A172 (cell line): ENCODE measurements around the gene CARD9. TPM values are rescaled to one million over a fixed set of nuclear protein-coding genes. Genes with fewer than 3 reads are reported as not detected.
A peak's percentile ranks its signal among the peaks of the same experiment; 100 is the strongest.
"Not testable (repeated sequence)": the region's sequence is repeated elsewhere in the genome, so short reads cannot be mapped to it uniquely, and the experiment has no call there.

Experiments used
- DNase-seq: peaks from one replicate; pipeline ENCODE4 v3.0.0-alpha.2; 2015; ENCODE audit warnings: low spot score
- total RNA-seq: library from RNA; depleted of rRNA; stranded (reverse); fragments of >200 nt; shearing (Covaris generic); gene quantifications from 2 replicates; pipeline ENCODE4 v1.2.3, GENCODE V29; 2014

The CARD9 gene
- total RNA-seq, 1 experiment from 2014 or later: 0.95 TPM

GRCh38 chr9:136363949-136364748 is 9.3 kb downstream of the CARD9 start:
- no peak for DNase-seq

DNA sequence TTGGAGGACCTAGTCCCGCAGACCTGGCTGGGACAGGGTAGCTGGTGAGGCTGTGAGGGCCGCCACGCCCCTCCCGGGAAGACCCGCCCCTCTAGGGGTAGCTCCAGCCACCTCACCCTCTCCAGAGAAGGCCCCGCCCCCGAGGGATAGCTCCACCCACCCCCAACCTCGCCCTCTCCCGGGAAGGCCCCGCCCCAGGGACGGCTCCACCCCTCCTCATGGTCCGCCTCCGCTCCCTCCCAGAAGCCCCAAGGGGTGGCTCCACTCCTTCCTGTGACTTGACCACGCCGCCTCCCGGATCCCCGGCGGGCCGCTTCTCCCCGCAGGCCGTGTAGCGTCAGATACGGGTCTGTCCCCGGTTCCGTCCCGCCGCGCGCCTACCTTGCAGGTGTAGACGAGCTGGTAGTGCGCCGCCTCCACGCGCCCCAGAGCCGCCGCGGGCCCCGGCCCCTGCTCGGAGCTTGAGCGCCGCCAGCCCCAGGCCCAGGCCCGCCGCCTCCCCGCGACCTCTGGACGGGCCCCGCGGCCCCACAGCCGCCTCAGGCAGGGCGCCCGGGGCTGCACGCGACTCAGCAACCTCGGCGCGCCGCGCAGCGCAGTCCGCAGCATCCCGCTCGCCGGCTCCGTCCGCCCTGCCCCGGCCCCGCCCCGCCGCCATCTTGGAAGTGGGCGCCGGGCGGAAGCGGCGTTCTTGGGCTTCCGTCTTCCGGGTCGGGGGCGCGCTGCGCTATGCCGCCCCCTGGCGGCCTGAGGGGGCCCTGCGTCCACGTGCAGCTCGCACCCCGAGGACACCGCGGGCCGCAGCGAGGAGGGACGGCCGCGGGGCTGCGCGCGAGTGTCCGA is 10.1 kb downstream of the CARD9 start, which contains the start of gene DNLZ:
TSS of gene DNLZ (minus strand) at position 639 of the 843 bp plus-strand sequence. CDS start at position 609, 30 bp downstream.
- peak; percentile 97 for DNase-seq

DNA sequence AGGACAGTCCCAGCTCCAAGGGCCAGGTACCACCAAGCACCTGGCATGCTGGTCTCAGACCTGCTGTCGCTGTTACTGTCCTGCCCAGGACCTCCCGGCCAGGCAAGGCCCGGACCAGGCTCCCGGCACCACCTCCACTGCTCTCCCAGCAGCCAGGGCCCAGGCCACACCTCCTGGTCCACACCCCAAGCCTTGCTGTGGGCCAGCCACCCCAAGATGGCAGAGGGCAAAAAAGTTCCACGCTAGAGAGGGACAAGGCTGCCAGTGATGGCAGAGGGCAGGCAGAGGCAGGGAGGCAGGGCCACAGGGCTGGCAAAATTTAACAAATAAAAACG is 11.1 kb downstream of the CARD9 start:
- no peak for DNase-seq

DNA sequence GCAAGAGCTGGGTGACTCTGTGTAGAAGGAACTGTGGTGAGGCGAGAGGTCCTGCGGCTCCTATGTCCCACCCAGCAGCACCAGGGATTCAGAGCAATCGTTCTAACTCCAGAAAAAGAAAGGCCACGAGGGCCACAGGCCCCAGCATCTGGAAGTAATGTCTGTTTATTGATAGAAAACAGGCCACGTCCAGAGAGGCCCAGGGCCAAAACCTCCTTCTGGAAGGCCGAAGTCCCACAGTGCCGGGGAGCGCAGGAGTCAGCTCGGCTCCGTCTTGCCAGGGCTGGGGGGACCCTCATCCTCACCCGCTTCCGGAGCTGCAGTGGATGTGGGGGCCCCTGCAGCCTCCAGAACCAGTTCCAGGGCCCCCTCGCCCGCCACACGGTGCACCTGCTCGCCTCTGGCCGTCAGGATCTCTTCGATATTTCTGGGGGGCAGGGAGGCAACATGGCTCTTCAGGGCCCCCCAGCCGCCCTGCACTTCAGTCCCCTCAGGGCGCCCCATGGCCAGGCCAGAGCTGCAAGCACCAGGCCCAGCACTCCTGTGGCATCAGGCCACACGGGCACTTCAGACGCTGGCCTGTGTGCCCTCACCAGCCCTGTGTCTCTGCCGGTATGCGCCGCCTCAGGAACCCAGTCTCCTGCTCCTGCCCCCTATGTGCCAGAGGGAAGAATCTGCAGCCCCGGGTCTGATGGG is 11.6 kb downstream of the CARD9 start:
- no peak for DNase-seq

DNA sequence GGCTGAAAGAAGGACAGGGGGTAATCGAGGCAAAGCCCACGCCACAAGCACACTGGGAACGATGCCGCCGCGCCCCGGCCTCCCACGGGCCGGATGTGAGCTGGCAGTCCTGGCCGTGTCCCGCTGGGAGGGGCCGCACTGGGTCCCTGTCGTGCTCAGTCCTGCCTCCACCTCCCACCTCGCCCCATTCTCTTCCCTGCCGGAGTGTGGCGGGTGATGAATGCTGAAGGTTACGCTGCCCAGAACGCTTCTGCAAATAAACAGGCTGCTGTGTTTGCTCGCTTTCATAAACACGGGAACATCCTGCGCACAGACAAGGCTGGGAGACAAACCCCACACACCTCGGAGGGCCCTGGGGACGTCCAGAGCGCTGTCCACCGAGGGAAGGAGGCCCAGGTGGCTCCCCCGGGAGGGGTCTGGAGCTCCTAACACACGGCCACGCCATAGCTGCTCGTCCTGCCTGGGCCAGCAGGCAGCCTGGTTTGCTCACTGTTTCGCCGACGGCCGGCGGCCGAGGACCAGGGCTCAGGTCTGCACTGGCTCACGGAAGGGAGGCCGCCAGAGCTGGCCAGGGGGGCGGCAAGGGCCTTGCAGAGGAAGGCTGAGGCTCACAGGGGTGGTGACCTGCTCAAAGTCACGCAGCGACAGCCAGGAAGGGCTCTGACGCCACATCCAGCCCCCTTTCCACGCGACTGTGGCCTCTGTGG is 12.3 kb downstream of the CARD9 start:
- DNase-seq: no peak

- DNase-seq: no peak
Measured at GRCh38 chr9:136359774-136360718, 13.4 kb downstream of the CARD9 start.

DNA sequence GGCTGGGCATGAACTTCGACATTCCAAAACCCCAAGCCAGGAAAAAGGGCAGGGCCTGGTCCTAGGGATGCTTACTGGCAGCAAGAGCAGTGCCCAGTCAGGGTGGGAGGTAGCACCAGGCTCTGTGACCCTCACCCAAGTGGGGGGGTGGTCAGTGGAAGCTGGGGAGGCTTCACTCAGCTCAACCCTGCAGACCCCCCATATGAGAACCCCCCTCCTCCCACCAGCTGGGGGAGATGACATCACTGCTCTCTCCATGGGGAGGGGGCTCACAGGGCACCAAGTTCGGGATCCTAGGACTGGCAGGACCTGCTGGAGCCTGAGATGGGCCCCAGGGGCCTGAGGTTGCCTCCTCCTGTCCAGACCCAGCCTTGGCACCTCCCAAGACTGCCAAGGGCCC is 14.6 kb downstream of the CARD9 start:
- no peak for DNase-seq

DNA sequence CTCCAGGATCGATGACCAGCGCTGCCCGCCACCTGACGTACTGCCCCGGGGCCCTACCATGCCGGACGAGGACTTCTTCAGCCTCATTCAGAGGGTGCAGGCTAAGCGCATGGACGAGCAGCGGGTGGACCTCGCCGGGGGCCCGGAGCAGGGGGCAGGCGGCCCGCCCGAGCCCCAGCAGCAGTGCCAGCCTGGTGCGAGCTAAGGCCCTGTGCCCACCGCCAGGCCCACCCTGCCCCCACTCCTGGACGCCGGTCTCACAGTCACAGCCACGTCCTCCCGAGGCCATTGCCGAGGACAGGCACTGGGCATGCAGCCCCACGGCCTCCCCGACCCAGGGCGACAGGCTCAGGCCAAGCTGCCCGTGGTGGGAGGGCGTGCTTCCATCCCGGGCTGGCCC is 15.5 kb downstream of the CARD9 start:
- DNase-seq: no peak

DNA sequence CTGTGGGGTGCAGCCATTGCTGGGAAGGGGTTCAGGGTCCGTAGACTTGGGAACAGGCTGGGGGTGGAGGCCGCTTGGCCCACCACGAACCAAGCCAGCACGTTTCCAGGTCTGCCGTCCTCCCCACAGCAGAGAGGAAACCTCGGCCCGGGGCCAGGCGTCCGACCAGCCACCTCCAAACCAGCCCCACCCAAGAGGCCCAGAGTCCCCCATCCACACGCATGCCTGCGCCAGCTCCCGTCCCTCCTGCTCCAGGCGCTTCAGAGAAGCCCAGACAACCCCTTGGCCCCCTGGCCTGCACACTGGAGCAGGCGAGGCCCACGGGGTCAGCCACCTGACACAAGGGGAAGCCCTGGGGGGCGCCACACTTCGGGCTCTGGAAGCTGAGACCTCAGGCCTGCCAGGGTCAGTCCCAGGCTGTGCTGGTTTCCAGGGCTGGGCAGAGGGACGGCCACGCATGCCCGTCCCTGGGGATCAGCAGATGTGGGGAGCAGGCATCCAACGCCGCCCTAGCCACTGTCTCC is 16.2 kb downstream of the CARD9 start:
- DNase-seq: no peak

- peak; percentile 52 for DNase-seq
Measured at GRCh38 chr9:136355616-136356557, 17.6 kb downstream of the CARD9 start.

DNA sequence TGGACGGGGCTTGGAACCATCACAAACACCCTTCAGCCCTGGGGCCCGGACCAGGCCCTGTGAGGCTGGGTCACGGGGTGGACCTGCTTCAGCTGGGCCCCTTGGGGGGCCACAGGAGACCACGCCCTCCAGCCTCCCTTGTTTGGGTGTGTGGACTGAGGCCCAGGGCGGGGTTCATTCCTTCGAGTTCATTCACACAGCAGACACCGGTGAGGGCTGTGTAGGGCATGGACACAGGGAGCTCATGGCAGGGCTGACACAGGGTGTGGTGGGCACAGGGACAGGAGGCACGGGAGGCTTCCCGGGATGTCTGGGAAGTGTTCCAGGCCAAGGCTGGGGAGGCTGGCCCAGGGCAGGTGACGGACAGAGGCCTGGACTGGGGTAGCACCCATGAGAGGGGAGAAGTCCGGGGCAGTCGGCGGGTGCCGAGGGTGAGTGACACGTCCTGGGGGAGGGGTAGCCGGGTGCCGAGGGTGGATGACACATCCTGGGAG is 18.8 kb downstream of the CARD9 start:
- peak; percentile 93 for DNase-seq

GRCh38 chr9:136353757-136354488 is 19.5 kb downstream of the CARD9 start:
- no peak for DNase-seq

GRCh38 chr9:136353088-136353487 is 20.4 kb downstream of the CARD9 start:
- no peak for DNase-seq

GRCh38 chr9:136352682-136353081 is 20.8 kb downstream of the CARD9 start:
- no peak for DNase-seq

DNA sequence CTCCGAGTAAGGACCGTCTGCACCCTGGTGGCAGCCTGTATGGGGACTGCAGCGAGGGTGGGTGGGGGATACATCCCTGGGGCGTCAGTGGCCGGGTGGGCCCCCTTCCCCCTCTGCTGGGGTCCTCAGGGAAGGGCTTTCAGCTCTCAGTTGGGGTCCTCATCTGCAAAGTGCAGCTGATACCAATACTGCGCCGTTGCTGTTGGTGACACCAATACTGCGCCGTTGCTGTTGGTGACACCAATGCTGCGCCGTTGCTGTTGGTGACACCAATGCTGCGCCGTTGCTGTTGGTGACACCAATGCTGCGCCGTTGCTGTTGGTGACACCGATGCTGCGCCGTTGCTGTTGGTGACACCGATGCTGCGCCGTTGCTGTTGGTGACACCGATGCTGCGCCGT is 21.6 kb downstream of the CARD9 start:
- DNase-seq: not testable (repeated sequence)

GRCh38 chr9:136351252-136351800 is 22.1 kb downstream of the CARD9 start:
- no peak for DNase-seq

DNA sequence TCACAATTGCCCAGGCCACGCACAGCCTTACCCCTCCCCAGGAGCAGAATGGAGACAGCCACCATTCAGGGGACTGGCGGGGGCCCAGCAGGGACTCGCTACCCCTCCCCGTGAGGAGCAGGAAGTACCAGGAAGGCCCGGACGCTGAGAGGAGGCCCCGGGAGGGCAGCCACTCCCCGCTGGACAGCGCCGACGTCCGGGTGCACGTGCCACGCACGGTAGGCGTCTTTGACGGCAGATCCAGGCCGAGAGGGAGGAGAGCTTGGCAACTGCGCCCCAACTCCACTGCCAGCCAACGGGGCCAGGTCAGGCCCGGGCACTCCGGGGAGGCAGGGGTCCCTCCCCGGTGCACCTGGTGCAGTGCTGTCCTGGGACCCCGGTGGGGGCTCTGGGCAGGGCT is 23.9 kb downstream of the CARD9 start:
- no peak for DNase-seq

DNA sequence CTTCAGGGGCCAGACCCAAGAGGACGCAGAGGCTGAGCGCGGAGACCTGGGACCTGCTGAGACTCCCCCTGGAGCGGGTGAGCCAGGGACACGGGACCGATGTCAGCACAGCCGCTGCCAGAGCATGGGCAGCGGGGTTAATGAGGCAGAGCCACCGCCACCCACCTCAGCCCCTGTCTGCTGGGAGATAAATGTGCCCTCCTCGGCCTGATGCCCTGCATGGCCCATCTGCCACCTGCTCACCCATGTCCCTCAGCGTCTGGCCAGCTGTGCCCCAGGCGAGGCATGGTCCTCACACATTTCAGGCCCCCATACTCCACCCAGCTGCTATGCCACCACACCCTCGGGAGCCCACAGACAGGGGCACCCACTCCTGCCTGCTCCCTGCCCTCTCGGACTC is 24.8 kb downstream of the CARD9 start:
- DNase-seq: no peak
